AG04450 (cell line): ENCODE measurements around the gene TSACC. TPM values are rescaled to one million over a fixed set of nuclear protein-coding genes. Genes with fewer than 3 reads are reported as not detected.

Source experiments
- CTCF ChIA-PET: fragments of 300-600, 350-600 bp; formaldehyde crosslinking; extraction: SDS; loops from one replicate; lab custom pipeline; 2022; ENCODE audit warnings: antibody characterized with exemption, inconsistent platforms; lab: Charles Lee
- POLR2A ChIA-PET: fragments of 350-600 bp; formaldehyde crosslinking; extraction: SDS; loops from one replicate; lab custom pipeline; 2021; ENCODE audit warnings: antibody characterized with exemption, inconsistent platforms; lab: Yijun Ruan, JAX
- DNase-seq: peaks from one replicate; pipeline ENCODE4 v3.0.0-alpha.2; 2011; ENCODE audit warnings: low read depth, low spot score
- H3K27ac ChIP-seq: one replicate; pipeline ENCODE4 v1.5.1; 2012; ENCODE audit warnings: low read depth, low read length, control low read depth
- H3K27me3 ChIP-seq: one replicate; pipeline ENCODE4 v1.6.0; 2012; ENCODE audit warnings: low read length; ENCODE audit not compliant: control insufficient read depth, insufficient read depth
- H3K4me3 ChIP-seq: 2 replicates; pipeline ENCODE4 v1.5.1; 2011; ENCODE audit warnings: mild to moderate bottlenecking, low read depth, low read length, control low read depth
- H3K9me3 ChIP-seq: 2 replicates; pipeline ENCODE4 v1.5.1; 2012; ENCODE audit warnings: low read length; ENCODE audit not compliant: control insufficient read depth, insufficient read depth
- CTCF ChIP-seq: IDR thresholded peaks from 2 replicates; pipeline ENCODE4 v1.5.1; 2011; ENCODE audit warnings: low read depth, low read length, control low read depth, inconsistent platforms
- polyA plus RNA-seq: library from polyadenylated mRNA; depleted of rRNA; stranded (reverse); fragments of >200 nt; gene quantifications from 2 replicates; pipeline ENCODE4 v1.2.3, GENCODE V29; 2011

TSACC gene
- polyA plus RNA-seq, 1 experiment, result 0.27 TPM

- Histone ChIP-seq H3K4me3 (no peak overlapping the region), H3K27ac (no peak overlapping the region), H3K27me3 (peaks cover 56% of the 10 kb centered on the region), H3K9me3 (no peaks in the 10 kb centered on the region; the same call in 1 of the 2 replicates)
- ChIA-PET CTCF (interaction anchor here (0.7 to 11.0 kb wide), 3 partner anchors 8 to 60 kb away, joined by 3 to 445 read pairs (median 15); no protein-coding TSS in a partner anchor), POLR2A (no interaction called here)
- no peak for TF ChIP-seq CTCF
- no peak for DNase-seq
Observed at GRCh38 chr1:156387870-156388173, 49.5 kb downstream of the TSACC start.

GRCh38 chr1:156388174-156389137, 50.1 kb downstream of the TSACC start:
- POLR2A ChIA-PET, result no interaction called here
- no peak overlapping the region for H3K4me3 ChIP-seq
- no peaks in the 10 kb centered on the region; the same call in 1 of the 2 replicates for H3K9me3 ChIP-seq
- no peak overlapping the region for H3K27ac ChIP-seq
- H3K27me3 ChIP-seq, result peaks cover 62% of the 10 kb centered on the region
- DNase-seq, result no peak
- TF ChIP-seq CTCF, result no peak
- CTCF ChIA-PET, result interaction anchor here (0.5 to 11.0 kb wide), 2 partner anchors 60 to 229 kb away, joined by 3 to 445 read pairs; no protein-coding TSS in a partner anchor

- Histone ChIP-seq H3K4me3 (no peak overlapping the region), H3K27ac (no peak overlapping the region), H3K9me3 (no peaks in the 10 kb centered on the region; the same call in 1 of the 2 replicates), H3K27me3 (peaks cover 67% of the 10 kb centered on the region)
- CTCF ChIA-PET, result interaction anchor here (0.5 to 11.0 kb wide), 3 partner anchors 8 to 228 kb away, joined by 3 to 445 read pairs (median 3); no protein-coding TSS in a partner anchor
- TF ChIP-seq CTCF, result no peak
- no peak for DNase-seq
- POLR2A ChIA-PET, result no interaction called here
Observed at GRCh38 chr1:156389311-156389710, 51.0 kb downstream of the TSACC start.

GRCh38 chr1:156390469-156391365, 52.4 kb downstream of the TSACC start:
- DNase-seq, result no peak
- TF ChIP-seq CTCF, result no peak
- H3K9me3 ChIP-seq, result no peaks in the 10 kb centered on the region; the same call in 1 of the 2 replicates
- no peak overlapping the region for H3K4me3 ChIP-seq
- POLR2A ChIA-PET, result interaction anchor here (0.7 kb wide), 1 partner anchor 357 kb away, joined by 3 read pairs; no protein-coding TSS in a partner anchor
- CTCF ChIA-PET, result interaction anchor here (0.9 to 11.0 kb wide), 3 partner anchors 10 to 57 kb away, joined by 3 to 445 read pairs (median 8); no protein-coding TSS in a partner anchor
- H3K27me3 ChIP-seq, result peaks cover 72% of the 10 kb centered on the region
- H3K27ac ChIP-seq, result no peak overlapping the region
